Upper lobe of right lung (tissue), 1 donor: Measurements from ENCODE around the gene SMPD1. TPM values are rescaled to one million over a fixed set of nuclear protein-coding genes. Genes with fewer than 3 reads are reported as not detected.

Experiments
- ATAC-seq: fragments of 200-7000 bp; cut with Tn5 transposase; one replicate; pipeline ENCODE4 v1.9.1; 2020; ENCODE audit warnings: mild to moderate bottlenecking, moderate library complexity
- DNase-seq: peaks from one replicate; pipeline ENCODE4 v3.0.0-alpha.2; 2020
- H3K27ac ChIP-seq: fragments of 200-600 bp; one replicate; pipeline ENCODE4 v1.8.0; 2022
- H3K27me3 ChIP-seq: fragments of 200-600 bp; one replicate; pipeline ENCODE4 v1.8.0; 2022; ENCODE audit warnings: mild to moderate bottlenecking
- H3K36me3 ChIP-seq: fragments of 200-600 bp; one replicate; pipeline ENCODE4 v1.8.0; 2022
- H3K4me1 ChIP-seq: fragments of 200-600 bp; one replicate; pipeline ENCODE4 v1.8.0; 2022
- H3K4me3 ChIP-seq: fragments of 200-600 bp; one replicate; pipeline ENCODE4 v1.8.0; 2022; ENCODE audit warnings: mild to moderate bottlenecking
- H3K9me3 ChIP-seq: fragments of 200-600 bp; one replicate; pipeline ENCODE4 v1.8.0; 2022
- intact Hi-C: fragments of 100-400 bp; cut with DNase I; formaldehyde crosslinking; loops from one replicate; pipeline ENCODE4 v1.11.0; 2022
- total RNA-seq: library from RNA; stranded (reverse); fragmentation: NEBNext Ultra II Directional; extraction: Animal tissue kit (Norgen Biotek cat#: 25700); gene quantifications from one replicate; pipeline ENCODE4 v1.2.1, GENCODE V29; 2021
- TF ChIP-seq, protein P1 (sequence below): fragments of 200-600 bp; IDR thresholded peaks from one replicate; pipeline ENCODE4 v1.8.0; 2022; ENCODE audit warnings: antibody characterized with exemption
- donor health status: DM: no; HTN: yes; CAD: no; lungs with severe emphysema.

The SMPD1 gene
- total RNA-seq, 1 donor from 2014 or later = 51.9 TPM

DNA sequence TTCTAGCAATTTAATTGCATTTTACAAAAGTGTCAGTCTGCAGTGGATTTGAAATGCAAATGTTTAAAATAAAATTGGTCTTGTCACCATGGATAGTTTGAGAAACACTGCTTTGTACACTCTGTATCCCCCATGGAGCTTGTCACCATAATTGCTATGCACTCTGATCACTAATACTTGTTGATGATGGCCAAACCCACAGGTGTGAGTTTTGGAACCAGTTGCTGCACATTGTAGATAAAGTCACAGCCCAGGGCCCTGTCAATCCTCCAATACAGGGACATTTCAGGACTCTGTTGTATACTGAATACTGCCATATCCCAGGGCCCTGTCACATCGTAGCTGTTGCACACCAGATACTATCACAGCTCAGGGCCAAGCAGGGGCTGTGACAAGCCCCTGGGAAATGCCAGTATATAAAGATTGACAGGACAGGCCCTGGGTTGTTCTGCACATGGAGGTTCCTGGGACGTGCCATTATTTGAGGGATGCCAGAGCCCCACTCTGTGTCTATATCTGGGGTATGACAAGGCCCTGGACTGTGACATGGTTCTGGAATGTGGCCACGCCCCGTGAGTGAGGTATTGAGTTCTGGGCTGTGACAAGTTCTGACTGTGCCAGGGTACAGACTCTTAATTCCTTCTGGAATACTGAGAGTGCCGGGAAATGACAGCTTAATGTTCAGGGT lies 27.9 kb upstream of the SMPD1 start:
- Histone ChIP-seq H3K4me3 (no peak overlapping the region), H3K9me3 (no peaks in the 10 kb centered on the region), H3K36me3 (no peaks in the 10 kb centered on the region), H3K27ac (no peak overlapping the region), H3K4me1 (peaks cover 2% of the 10 kb centered on the region), H3K27me3 (no peaks in the 10 kb centered on the region)
- ATAC-seq (peak; percentile 74), DNase-seq (peak; percentile 66)
- intact Hi-C loops = no loop called here
- TF ChIP-seq, protein P1, sequence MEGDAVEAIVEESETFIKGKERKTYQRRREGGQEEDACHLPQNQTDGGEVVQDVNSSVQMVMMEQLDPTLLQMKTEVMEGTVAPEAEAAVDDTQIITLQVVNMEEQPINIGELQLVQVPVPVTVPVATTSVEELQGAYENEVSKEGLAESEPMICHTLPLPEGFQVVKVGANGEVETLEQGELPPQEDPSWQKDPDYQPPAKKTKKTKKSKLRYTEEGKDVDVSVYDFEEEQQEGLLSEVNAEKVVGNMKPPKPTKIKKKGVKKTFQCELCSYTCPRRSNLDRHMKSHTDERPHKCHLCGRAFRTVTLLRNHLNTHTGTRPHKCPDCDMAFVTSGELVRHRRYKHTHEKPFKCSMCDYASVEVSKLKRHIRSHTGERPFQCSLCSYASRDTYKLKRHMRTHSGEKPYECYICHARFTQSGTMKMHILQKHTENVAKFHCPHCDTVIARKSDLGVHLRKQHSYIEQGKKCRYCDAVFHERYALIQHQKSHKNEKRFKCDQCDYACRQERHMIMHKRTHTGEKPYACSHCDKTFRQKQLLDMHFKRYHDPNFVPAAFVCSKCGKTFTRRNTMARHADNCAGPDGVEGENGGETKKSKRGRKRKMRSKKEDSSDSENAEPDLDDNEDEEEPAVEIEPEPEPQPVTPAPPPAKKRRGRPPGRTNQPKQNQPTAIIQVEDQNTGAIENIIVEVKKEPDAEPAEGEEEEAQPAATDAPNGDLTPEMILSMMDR = no peak

DNA sequence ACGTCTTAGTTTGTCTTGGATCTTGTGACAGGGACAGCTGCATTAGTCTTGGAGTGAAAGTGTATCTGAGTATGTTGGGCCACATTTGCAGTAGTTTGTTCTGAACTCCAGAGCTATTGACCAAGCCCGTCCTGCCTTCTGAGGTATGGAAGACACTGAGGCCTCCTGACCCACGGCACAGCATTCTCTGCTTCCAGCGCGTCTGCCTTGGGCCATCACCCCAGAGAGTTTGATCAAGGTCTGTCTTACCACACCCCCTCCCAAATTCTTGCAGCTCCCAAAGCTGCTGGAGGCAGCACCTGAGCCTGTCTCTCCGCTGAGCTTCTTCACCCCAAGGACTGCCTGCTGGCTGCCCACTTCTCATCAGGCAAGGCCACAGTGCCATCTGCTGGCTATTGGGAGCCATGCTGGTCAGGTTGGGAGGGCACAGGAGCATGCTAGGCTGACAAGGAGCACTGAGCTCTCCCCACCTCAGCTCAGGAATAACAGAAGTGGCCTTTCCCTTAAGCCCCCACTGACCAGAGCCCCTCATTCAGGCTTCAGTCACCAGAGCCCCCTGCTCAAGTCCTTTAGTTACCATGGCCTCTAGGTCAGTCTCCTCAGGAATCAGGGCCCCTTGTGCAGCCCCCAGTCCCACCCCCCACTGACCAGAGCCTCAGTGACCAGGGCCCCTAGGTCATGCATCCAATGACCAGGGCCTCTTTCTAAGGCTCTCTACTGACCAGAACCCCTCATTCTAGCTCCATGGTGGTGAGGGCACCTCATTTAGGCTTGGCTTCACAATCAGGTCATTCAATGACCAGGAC lies 27.2 kb upstream of the SMPD1 start:
- H3K36me3 ChIP-seq = no peaks in the 10 kb centered on the region
- no peak overlapping the region for H3K4me3 ChIP-seq
- no peaks in the 10 kb centered on the region for H3K27me3 ChIP-seq
- ATAC-seq (peak; percentile 98), DNase-seq (peak; percentile 87)
- no peak overlapping the region for H3K27ac ChIP-seq
- intact Hi-C loops = no loop called here
- H3K4me1 ChIP-seq = no peaks in the 10 kb centered on the region
- TF ChIP-seq, protein P1 = peak; percentile 91
- no peaks in the 10 kb centered on the region for H3K9me3 ChIP-seq

DNA sequence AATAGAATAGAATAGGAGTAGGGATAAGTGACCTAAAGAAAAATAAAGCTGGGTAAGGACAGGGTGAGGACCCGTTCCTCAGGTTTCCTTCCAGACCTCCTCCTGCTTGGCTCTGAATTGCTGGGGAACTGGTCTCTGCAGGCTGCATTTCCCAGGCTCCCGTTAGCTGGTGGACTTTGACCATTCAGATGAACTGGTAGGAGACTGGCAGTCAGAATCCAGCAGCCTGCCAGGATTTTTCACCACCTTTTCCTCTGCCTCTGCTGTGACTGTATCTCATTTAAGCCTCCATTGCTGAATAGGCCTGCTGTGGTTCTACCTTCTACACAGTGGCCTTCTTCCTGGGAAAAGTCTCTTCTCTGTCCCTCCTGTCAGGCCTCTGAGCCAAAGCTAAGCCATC lies 24.6 kb upstream of the SMPD1 start:
- Histone ChIP-seq H3K4me3 (no peak overlapping the region), H3K36me3 (no peaks in the 10 kb centered on the region), H3K9me3 (no peaks in the 10 kb centered on the region), H3K4me1 (no peaks in the 10 kb centered on the region), H3K27ac (no peak overlapping the region), H3K27me3 (no peaks in the 10 kb centered on the region)
- ATAC-seq = no peak
- TF ChIP-seq, protein P1 = no peak
- no peak for DNase-seq
- intact Hi-C loops = no loop called here

DNA sequence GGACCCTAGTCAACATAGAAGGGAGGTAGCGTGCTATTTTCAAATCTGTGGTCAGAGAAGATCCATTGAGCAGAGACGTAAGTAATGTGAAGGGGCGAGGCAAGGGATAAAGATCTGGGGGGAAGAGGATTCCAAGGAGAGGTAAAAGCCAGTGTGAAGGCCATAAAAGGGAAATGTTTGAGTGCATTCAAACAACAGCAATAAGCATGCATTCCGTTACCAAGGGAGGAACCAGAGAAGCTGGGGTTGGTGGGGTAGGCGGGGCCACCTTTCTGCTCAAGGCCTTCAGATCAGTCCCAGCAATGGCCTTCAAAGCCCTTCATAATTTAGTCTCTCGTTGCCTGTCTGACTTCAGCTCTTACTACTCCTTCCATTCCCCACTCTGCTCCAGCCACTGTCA lies 18.4 kb upstream of the SMPD1 start:
- H3K9me3 ChIP-seq = no peaks in the 10 kb centered on the region
- H3K27me3 ChIP-seq = no peaks in the 10 kb centered on the region
- ATAC-seq (no peak), DNase-seq (no peak)
- intact Hi-C loops = loop anchor here (10.0 kb wide), 1 partner anchor 133 kb away; no protein-coding TSS in a partner anchor
- no peaks in the 10 kb centered on the region for H3K4me1 ChIP-seq
- no peaks in the 10 kb centered on the region for H3K36me3 ChIP-seq
- H3K4me3 ChIP-seq = no peak overlapping the region
- H3K27ac ChIP-seq = no peak overlapping the region
- TF ChIP-seq, protein P1 = no peak

DNA sequence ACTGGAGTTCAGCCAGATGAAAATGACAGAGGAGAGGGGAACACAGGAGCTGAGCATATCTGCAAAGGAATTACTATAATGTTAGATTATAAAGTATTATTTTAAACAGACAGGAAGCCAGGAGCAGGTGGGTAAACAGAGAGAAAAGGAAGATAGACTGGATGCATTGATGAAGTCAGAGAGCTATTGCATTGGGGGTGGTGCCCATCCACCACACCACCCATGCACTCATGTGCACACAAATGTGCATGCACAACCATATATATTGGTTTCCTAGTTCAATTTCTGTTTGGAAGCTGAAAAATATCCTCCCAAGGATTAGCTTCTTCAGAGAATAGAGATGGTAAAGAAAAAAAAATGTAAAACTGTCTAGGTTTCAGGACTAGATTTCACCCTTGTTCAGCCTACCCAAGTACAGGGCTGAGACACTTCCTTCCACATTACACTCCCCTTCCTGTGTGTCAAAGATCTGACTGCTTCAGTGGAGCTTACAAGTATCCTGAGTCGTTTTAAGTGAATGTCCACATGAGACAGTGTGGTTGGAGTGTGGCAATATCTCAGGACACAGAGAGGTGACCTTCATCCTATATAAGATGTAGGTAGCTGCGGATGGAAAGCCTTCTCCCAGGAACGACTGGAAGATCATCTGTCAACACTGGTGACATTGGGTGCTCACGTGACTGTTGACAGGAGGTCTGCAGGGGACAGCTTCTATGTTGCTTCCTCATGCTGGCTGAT lies 12.2 kb upstream of the SMPD1 start:
- no peaks in the 10 kb centered on the region for H3K27me3 ChIP-seq
- H3K4me3 ChIP-seq = no peak overlapping the region
- no peaks in the 10 kb centered on the region for H3K9me3 ChIP-seq
- no peak overlapping the region for H3K27ac ChIP-seq
- no peaks in the 10 kb centered on the region for H3K36me3 ChIP-seq
- ATAC-seq = peak; percentile 77
- intact Hi-C loops = loop anchor here (10.0 kb wide), 1 partner anchor 127 kb away; no protein-coding TSS in a partner anchor
- TF ChIP-seq, protein P1 = no peak
- no peaks in the 10 kb centered on the region for H3K4me1 ChIP-seq
- no peak for DNase-seq
